HCT116 (cell line): ENCODE results near the gene MEP1B. TPM values are rescaled to one million over a fixed set of nuclear protein-coding genes. Genes with fewer than 3 reads are reported as not detected.

Experiments
- ATAC-seq: fragments of 200-7000 bp; cut with Tn5 transposase; 2 replicates; pipeline ENCODE4 v1.9.1; 2020; ENCODE audit warnings: mild to moderate bottlenecking, moderate library complexity
- Bru-seq: library from RNA; stranded (reverse); fragments of 400-500 nt; gene quantifications from one replicate; lab custom pipeline; 2021; lab: Mats Ljungman, UMichigan
- BruChase-seq, 2 experiments: library from RNA; stranded (reverse); fragments of 400-500 nt; gene quantifications; one replicate each; lab custom pipeline; 2021; lab: Mats Ljungman, UMichigan
- BruUV-seq: library from RNA; stranded (reverse); fragments of 400-500 nt; replicated peaks from 2 replicates; lab custom pipeline; 2021; lab: Mats Ljungman, UMichigan
- CTCF ChIA-PET: fragments of 300-600 bp; sonication (Branson Sonifier 250); formaldehyde crosslinking; loops from one replicate; lab custom pipeline; 2021; ENCODE audit warnings: antibody characterized with exemption; lab: Charles Lee
- POLR2A ChIA-PET: fragments of 300-600, 350-600 bp; sonication (Branson Sonifier 250); formaldehyde crosslinking; loops from one replicate; lab custom pipeline; 2021; ENCODE audit warnings: antibody characterized with exemption; lab: Charles Lee
- RAD21 ChIA-PET, 2 experiments: fragments of 300-600 bp; sonication (Branson Sonifier 250); formaldehyde crosslinking; loops; one replicate each; lab custom pipeline; 2023; ENCODE audit warnings: low total read pairs in 2 of 2; ENCODE audit not compliant: uncharacterized antibody in 2 of 2, unreplicated experiment in 2 of 2, low non-redundant PET in 1 of 2; lab: Charles Lee
- DNase-seq: peaks from one replicate; pipeline ENCODE4 v3.0.0-alpha.2; 2010; ENCODE audit warnings: low read depth, low spot score
- H2AFZ ChIP-seq: fragments of 200-600 bp; shearing (Covaris generic), sonication (generic); 2 replicates; pipeline ENCODE4 v1.6.1; 2017; ENCODE audit warnings: low read depth, mixed run types, mixed read lengths, antibody characterized with exemption, low read length; ENCODE audit not compliant: poor library complexity, severe bottlenecking
- H3K27ac ChIP-seq: 2 replicates; pipeline ENCODE4 v1.5.1; 2012; ENCODE audit warnings: low read depth, low read length
- H3K27me3 ChIP-seq: fragments of 200-600 bp; sonication (generic); 2 replicates; pipeline ENCODE4 v1.6.1; 2016; ENCODE audit warnings: mixed run types, low read length, mixed read lengths; ENCODE audit not compliant: insufficient read depth
- H3K36me3 ChIP-seq, 2 experiments: fragments of 200-500 bp in 1 of 2; fragments of 200-600 bp in 1 of 2; sonication (Bioruptor generic) in 1 of 2; sonication (generic) in 1 of 2; 2 replicates each; pipeline versions ENCODE4 v1.5.1 to v1.6.1; 2014 to 2016; ENCODE audit warnings: low read length in 2 of 2, inconsistent platforms in 1 of 2, mixed read lengths in 1 of 2, mixed run types in 1 of 2; ENCODE audit not compliant: insufficient read depth in 2 of 2, control insufficient read depth in 1 of 2
- H3K4me1 ChIP-seq, 2 experiments: fragments of 200-600 bp in 1 of 2; sonication (generic) in 1 of 2; 2 replicates each; pipeline versions ENCODE4 v1.5.1 to v1.6.1; 2012 to 2017; ENCODE audit warnings: low read length in 2 of 2, inconsistent platforms in 1 of 2, mild to moderate bottlenecking in 1 of 2, mixed read lengths in 1 of 2, mixed run types in 1 of 2, moderate library complexity in 1 of 2; ENCODE audit not compliant: insufficient read depth in 2 of 2, control insufficient read depth in 1 of 2
- H3K4me2 ChIP-seq: fragments of 200-600 bp; sonication (generic); 2 replicates; pipeline ENCODE4 v1.6.1; 2017; ENCODE audit warnings: mixed run types, low read length, mixed read lengths
- H3K4me3 ChIP-seq, 2 experiments: fragments of 200-600 bp in 1 of 2; sonication (generic) in 1 of 2; replicated peaks in 1 of 2; 2 replicates each; pipeline ENCODE4 v1.5.1; 2011 to 2016; ENCODE audit warnings: low read length in 2 of 2, control low read depth in 1 of 2, low read depth in 1 of 2, mild to moderate bottlenecking in 1 of 2, mixed read lengths in 1 of 2, mixed run types in 1 of 2
- H3K79me2 ChIP-seq: fragments of 200-600 bp; sonication (generic); 2 replicates; pipeline ENCODE4 v1.6.1; 2017; ENCODE audit warnings: mild to moderate bottlenecking, mixed run types, low read length, moderate library complexity, mixed read lengths; ENCODE audit not compliant: insufficient read depth
- H3K9ac ChIP-seq: fragments of 200-600 bp; sonication (generic); 2 replicates; pipeline ENCODE4 v1.6.1; 2016; ENCODE audit warnings: low read length, mixed read lengths
- H3K9me2 ChIP-seq: fragments of 200-600 bp; sonication (generic), shearing (Covaris generic); 2 replicates; pipeline ENCODE4 v1.6.1; 2017; ENCODE audit warnings: mixed run types, mild to moderate bottlenecking, moderate library complexity; ENCODE audit not compliant: insufficient read depth
- H3K9me3 ChIP-seq, 2 experiments: fragments of 200-500 bp in 1 of 2; fragments of 200-600 bp in 1 of 2; sonication (Bioruptor generic) in 1 of 2; sonication (generic) in 1 of 2; 2 replicates each; pipeline ENCODE4 v1.6.1; 2014 to 2017; ENCODE audit warnings: low read length in 2 of 2, mixed read lengths in 2 of 2, inconsistent platforms in 1 of 2, low read depth in 1 of 2, mild to moderate bottlenecking in 1 of 2, mixed run types in 1 of 2, moderate library complexity in 1 of 2; ENCODE audit not compliant: control insufficient read depth in 1 of 2, insufficient read depth in 1 of 2
- H4K20me1 ChIP-seq: fragments of 200-600 bp; sonication (generic), shearing (Covaris generic); 2 replicates; pipeline ENCODE4 v1.6.1; 2017; ENCODE audit warnings: mixed run types, mild to moderate bottlenecking, moderate library complexity; ENCODE audit not compliant: insufficient read depth
- ELF1 ChIP-seq: IDR thresholded peaks from 2 replicates; pipeline ENCODE4 v1.6.1; 2012; ENCODE audit warnings: low read depth, borderline replicate concordance
- POLR2A ChIP-seq: IDR thresholded peaks from 2 replicates; pipeline ENCODE4 v1.7.0; 2011; ENCODE audit warnings: borderline replicate concordance; ENCODE audit not compliant: insufficient read depth, insufficient read length; ENCODE audit errors: extremely low read depth
- SIN3A ChIP-seq: IDR thresholded peaks from 2 replicates; pipeline ENCODE4 v1.6.1; 2012; ENCODE audit warnings: low read depth
- SP1 ChIP-seq: IDR thresholded peaks from 2 replicates; pipeline ENCODE4 v1.6.1; 2012; ENCODE audit warnings: low read depth
- YY1 ChIP-seq: IDR thresholded peaks from 2 replicates; pipeline ENCODE4 v1.6.1; 2011; ENCODE audit warnings: low read length, low read depth, moderate library complexity, mild to moderate bottlenecking; ENCODE audit not compliant: insufficient replicate concordance; ENCODE audit errors: extremely low read depth
- ZNF274 ChIP-seq: fragments of 200-500 bp; sonication (Bioruptor generic); IDR thresholded peaks from 2 replicates; pipeline ENCODE4 v1.6.1; 2014; ENCODE audit warnings: mild to moderate bottlenecking, low read depth, low read length, inconsistent platforms
- intact Hi-C: fragments of 100-400 bp; cut with micrococcal nuclease; formaldehyde crosslinking; loops from 2 replicates; pipeline ENCODE4 v1.10.0; 2022
- long read RNA-seq: library from polyadenylated mRNA; unstranded; transcript quantifications from one replicate; pipeline ENCODE4 v2.0.0, GENCODE V29; 2021; ENCODE audit not compliant: unreplicated experiment
- polyA plus RNA-seq: library from polyadenylated mRNA; unstranded; fragments of >200 nt; gene quantifications from 2 replicates; pipeline ENCODE4 v1.2.1, GENCODE V29; 2012; ENCODE audit warnings: missing spikeins
- total RNA-seq: library from RNA; stranded (reverse); gene quantifications from one replicate; pipeline ENCODE4 v1.2.1, GENCODE V29; 2021; ENCODE audit not compliant: unreplicated experiment
- TF ChIP-seq, protein P1 (sequence below): IDR thresholded peaks from 2 replicates; pipeline ENCODE4 v1.6.1; 2012
- TF ChIP-seq, protein P2 (sequence below), 3 experiments: fragments of 200-600 bp in 1 of 3; sonication (generic) in 1 of 3; IDR thresholded peaks in 2 of 3; conservative IDR thresholded peaks in 1 of 3; 2 replicates each; pipeline ENCODE4 v1.5.1; 2012 to 2017; ENCODE audit warnings: low read depth in 2 of 3, low read length in 2 of 3, antibody characterized with exemption in 1 of 3, borderline replicate concordance in 1 of 3, control low read depth in 1 of 3, mild to moderate bottlenecking in 1 of 3, mixed read lengths in 1 of 3, mixed run types in 1 of 3, moderate library complexity in 1 of 3; ENCODE audit not compliant: insufficient read depth in 1 of 3

MEP1B gene
- total RNA-seq (not detected), Bru-seq, nascent RNA (percentile 4 among the genes with signal in this experiment), BruChase-seq, experiment 1, labeled RNA remaining after a 6-hour chase (percentile 23 among the genes with signal in this experiment), BruChase-seq, experiment 2, labeled RNA remaining after a 2-hour chase (percentile 22 among the genes with signal in this experiment)
- polyA plus RNA-seq = not detected in 2 replicates
- long read RNA-seq = 0 reads

DNA sequence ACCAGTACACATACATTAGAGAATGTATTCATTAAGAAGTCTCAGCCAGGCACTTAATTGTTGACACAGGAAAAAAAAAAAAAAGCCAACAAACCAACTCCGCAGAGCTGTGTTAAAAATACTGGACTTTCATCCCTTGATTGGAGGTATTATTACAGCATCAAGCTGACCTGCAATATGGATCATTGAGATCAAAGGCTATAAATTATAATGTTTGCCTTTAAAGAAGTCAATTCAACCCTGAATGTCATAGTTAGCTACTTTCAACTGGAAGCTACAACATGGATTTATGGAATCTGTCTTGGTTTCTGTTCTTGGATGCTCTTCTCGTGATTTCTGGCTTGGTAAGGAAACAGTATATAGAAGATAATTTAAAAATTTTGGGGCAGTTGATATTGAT, at the start of gene MEP1B:
MEP1B (plus strand) TSS at position 250 of the 400 bp plus-strand sequence; CDS start at position 282, 32 bp downstream.
- Histone ChIP-seq H3K9ac (no peak within 1 kb of the TSS), H3K4me3 (no peak within 1 kb of the TSS), H3K4me1 (no peaks in the 10 kb centered on the region), H3K27me3 (no peaks in the 10 kb centered on the region), H3K27ac (no peak within 1 kb of the TSS), H3K9me3 (no peaks in the 10 kb centered on the region), H3K4me2 (no peak within 1 kb of the TSS), H3K36me3 (no peaks in the 10 kb centered on the region), H2AFZ (no peak within 1 kb of the TSS), H3K79me2 (no peaks in the 10 kb centered on the region), H3K9me2 (no peaks in the 10 kb centered on the region), H4K20me1 (no peaks in the 10 kb centered on the region)
- CTCF ChIA-PET = no interaction called here
- RAD21 ChIA-PET = no interaction called here
- POLR2A ChIA-PET = no interaction called here
- ATAC-seq (no peak), DNase-seq (no peak)
- no peak for TF ChIP-seq SIN3A
- TF ChIP-seq POLR2A = no peak
- TF ChIP-seq ZNF274 = no peak
- no peak for TF ChIP-seq YY1
- TF ChIP-seq, protein P1, sequence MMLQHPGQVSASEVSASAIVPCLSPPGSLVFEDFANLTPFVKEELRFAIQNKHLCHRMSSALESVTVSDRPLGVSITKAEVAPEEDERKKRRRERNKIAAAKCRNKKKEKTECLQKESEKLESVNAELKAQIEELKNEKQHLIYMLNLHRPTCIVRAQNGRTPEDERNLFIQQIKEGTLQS = no peak
- TF ChIP-seq, protein P2, sequence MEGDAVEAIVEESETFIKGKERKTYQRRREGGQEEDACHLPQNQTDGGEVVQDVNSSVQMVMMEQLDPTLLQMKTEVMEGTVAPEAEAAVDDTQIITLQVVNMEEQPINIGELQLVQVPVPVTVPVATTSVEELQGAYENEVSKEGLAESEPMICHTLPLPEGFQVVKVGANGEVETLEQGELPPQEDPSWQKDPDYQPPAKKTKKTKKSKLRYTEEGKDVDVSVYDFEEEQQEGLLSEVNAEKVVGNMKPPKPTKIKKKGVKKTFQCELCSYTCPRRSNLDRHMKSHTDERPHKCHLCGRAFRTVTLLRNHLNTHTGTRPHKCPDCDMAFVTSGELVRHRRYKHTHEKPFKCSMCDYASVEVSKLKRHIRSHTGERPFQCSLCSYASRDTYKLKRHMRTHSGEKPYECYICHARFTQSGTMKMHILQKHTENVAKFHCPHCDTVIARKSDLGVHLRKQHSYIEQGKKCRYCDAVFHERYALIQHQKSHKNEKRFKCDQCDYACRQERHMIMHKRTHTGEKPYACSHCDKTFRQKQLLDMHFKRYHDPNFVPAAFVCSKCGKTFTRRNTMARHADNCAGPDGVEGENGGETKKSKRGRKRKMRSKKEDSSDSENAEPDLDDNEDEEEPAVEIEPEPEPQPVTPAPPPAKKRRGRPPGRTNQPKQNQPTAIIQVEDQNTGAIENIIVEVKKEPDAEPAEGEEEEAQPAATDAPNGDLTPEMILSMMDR (IDR thresholded peaks at IDR 0.05 in 2 of 3, conservative IDR thresholded peaks at IDR 0.05 in 1 of 3; ENCODE audit: borderline replicate concordance in 1 of 3, insufficient read depth in 1 of 3, low read depth in 2 of 3, low read length in 2 of 3) = no peak
- TF ChIP-seq SP1 = no peak
- TF ChIP-seq ELF1 = no peak
- intact Hi-C loops = no loop called here
- no TSS peak for BruUV-seq
